ENCODE results near the gene ANKMY1.

The ANKMY1 gene

DNA sequence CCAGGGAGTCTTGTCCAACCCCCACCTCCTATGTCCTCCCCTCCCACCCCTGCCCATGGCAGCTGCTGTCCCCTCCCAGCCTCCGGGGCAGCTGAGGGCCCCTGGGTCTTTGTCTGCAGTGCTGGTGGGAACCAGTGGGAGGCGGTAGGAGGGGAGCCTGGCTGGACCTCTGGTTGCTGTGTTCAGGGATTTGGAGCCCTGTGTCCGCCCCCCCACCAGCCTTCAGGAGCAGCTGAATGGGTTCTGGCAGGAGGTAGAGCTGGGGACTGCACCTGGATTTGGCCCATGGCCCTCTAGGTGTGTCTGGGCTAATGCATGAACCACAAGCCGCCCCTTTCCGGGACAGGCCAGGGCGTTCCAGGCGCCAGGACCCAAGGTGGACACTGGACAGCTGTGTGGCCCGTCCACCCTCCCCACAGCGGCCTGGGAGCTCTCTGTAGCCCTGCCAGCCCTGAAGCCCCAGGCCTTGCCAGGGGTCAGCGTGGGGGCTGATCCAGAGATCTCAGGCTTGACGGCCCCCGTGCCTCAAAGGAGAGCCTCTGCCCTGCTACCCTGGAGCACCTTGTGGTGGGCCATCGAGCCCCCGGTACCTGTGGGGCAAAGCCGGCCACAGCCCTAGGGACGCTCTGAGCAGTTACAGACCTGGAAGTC is 96.9 kb downstream of the ANKMY1 start:
- H3K4me3 ChIP-seq (replicated peaks; ENCODE audit: low read depth, low read length), result no peak overlapping the region
- no peak for DNase-seq (ENCODE audit: low read depth)
- TF ChIP-seq, protein P1, sequence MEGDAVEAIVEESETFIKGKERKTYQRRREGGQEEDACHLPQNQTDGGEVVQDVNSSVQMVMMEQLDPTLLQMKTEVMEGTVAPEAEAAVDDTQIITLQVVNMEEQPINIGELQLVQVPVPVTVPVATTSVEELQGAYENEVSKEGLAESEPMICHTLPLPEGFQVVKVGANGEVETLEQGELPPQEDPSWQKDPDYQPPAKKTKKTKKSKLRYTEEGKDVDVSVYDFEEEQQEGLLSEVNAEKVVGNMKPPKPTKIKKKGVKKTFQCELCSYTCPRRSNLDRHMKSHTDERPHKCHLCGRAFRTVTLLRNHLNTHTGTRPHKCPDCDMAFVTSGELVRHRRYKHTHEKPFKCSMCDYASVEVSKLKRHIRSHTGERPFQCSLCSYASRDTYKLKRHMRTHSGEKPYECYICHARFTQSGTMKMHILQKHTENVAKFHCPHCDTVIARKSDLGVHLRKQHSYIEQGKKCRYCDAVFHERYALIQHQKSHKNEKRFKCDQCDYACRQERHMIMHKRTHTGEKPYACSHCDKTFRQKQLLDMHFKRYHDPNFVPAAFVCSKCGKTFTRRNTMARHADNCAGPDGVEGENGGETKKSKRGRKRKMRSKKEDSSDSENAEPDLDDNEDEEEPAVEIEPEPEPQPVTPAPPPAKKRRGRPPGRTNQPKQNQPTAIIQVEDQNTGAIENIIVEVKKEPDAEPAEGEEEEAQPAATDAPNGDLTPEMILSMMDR (IDR thresholded peaks at IDR 0.05; ENCODE audit: low read length, missing control alignments), result no peak

DNA sequence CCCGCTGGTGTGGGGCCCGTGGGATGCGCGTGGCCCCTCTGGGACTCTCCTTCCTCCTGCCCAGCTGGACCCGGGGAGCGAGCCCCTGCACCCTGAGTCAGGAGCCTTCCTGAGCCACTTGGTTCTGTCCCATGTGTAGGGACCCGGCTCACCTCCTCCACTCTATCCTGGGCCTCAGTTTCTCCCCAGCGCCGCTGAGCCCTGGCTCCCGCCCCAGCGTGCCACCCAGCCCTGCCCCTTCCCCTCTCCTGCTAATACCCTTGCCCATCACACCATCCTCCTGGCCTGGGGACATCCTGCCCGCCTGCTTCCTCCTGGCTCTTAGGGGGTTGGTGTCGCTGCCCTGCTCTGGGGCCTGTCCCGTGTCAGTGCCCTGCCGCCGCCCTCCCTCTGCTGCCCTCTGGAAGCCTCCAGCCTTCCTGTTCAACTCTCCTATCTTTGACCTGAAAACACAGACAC is 97.5 kb downstream of the ANKMY1 start:
- DNase-seq (ENCODE audit: low read depth), result no peak
- TF ChIP-seq, protein P1 (IDR thresholded peaks at IDR 0.05; ENCODE audit: low read length, missing control alignments), result no peak

DNA sequence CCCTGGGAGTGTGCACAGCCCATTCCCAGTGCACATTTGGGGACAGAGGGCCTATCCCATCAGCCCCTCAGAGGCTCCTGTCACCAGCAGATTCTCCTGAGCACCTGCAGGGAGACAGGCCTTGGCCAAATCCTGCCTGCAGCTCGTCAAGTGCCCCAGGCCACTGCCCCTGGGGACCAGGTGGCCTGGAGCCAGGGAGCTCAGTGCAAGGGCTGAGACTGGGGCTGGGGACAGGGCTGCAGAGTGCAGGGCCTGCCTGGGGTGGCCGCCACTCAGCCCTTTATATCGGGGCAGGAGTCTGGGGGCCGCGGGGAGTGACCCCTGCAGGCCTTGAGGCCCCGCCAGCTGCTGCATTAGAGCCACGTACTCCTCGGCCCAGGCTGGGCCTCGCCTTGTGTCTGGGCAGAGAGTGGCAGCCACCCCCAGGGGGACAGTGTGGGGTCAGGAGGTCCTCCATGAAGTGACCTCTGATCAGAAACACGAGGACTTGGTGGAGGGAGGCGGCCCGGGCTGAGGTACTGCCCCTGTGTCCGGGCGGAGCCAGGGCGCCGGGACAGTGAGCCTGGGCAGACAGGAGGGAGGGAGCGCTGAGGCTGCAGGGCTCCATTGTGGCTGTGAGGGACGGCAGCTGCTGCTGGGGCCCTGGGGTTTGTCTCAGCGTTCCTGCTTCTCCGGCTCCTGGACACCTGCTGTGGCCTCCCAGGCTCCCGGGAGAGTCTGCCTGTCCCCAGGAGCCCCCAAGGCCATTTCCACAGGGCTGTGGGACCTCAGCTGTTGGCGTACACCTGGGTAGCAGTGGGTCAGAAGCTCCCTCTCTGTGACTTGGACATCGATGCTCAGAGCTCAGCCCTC is 98.2 kb downstream of the ANKMY1 start:
- DNase-seq (ENCODE audit: low read depth), result no peak
- H3K4me3 ChIP-seq (replicated peaks; ENCODE audit: low read depth, low read length), result no peak overlapping the region
- TF ChIP-seq, protein P1 (IDR thresholded peaks at IDR 0.05; ENCODE audit: low read length, missing control alignments), result no peak

More for the DNA sequence above, 97.5 kb downstream of the ANKMY1 start:
- no peak overlapping the region for H3K4me3 ChIP-seq (replicated peaks; ENCODE audit: low read depth, low read length)

DNA sequence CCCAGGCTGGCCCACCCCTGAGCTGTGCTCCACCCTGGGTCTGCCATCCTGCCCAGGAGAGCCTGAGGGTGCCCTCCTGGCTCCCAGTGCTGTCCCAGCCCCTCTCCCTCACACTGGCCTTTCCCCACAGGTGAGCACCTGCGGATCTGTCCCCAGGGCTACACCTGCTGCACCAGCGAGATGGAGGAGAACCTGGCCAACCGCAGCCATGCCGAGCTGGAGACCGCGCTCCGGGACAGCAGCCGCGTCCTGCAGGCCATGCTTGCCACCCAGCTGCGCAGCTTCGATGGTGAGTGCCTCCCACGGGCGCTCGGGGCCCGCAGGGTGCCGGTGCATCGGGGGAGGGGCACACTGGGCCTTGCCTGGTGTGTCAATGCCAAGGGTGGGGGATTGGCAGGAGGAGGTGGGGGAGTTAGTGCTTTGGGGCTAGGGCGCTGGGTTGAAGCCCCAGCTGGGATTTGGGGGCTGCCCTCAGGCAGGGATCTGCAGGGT is 98.8 kb downstream of the ANKMY1 start:
- no peak for DNase-seq (ENCODE audit: low read depth)
- H3K4me3 ChIP-seq (replicated peaks; ENCODE audit: low read depth, low read length), result no peak overlapping the region
- TF ChIP-seq, protein P1 (IDR thresholded peaks at IDR 0.05; ENCODE audit: low read length, missing control alignments), result no peak

DNA sequence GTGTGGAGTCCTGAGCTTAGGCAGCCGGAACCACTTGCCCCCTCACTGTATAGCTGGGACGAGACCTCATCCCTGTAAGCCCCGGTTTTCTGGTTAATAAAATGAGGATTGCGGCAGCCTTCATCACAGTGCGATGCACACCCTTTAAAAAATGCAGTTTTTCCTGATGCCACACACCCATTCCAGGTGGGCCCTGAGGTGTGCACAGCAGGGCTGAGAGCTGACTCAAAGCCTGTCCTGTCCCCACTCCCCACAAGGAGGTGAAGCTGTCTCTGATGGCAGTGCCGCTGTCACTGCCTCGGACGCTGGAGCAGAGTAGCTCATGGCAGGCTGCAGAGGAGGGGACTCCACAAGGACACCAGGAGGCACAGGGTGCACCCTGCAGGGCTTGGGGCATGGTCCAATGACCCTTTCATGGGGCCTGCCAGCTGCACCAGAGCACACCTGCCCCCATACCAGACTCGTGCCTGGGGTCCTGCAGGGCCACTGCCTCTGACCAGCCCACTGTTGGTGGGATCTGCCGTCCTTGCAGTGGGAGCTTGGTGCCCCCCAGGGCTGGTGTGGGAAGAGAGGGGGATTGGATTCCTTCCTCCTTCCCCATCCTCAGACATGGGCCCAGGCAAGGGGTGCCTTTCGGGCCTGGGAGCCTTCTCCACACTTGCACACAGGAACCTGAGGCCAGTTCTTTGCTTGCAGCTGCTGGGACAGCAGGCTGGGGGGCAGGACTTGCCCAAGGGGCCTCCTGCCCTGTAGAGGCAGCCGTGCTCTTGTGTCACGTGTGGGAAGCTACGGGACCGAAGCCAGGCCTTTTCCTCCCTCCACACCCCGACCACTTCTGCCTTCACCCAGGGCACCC is 99.5 kb downstream of the ANKMY1 start:
- H3K4me3 ChIP-seq (replicated peaks; ENCODE audit: low read depth, low read length), result no peak overlapping the region
- TF ChIP-seq, protein P1 (IDR thresholded peaks at IDR 0.05; ENCODE audit: low read length, missing control alignments), result no peak
- no peak for DNase-seq (ENCODE audit: low read depth)

DNA sequence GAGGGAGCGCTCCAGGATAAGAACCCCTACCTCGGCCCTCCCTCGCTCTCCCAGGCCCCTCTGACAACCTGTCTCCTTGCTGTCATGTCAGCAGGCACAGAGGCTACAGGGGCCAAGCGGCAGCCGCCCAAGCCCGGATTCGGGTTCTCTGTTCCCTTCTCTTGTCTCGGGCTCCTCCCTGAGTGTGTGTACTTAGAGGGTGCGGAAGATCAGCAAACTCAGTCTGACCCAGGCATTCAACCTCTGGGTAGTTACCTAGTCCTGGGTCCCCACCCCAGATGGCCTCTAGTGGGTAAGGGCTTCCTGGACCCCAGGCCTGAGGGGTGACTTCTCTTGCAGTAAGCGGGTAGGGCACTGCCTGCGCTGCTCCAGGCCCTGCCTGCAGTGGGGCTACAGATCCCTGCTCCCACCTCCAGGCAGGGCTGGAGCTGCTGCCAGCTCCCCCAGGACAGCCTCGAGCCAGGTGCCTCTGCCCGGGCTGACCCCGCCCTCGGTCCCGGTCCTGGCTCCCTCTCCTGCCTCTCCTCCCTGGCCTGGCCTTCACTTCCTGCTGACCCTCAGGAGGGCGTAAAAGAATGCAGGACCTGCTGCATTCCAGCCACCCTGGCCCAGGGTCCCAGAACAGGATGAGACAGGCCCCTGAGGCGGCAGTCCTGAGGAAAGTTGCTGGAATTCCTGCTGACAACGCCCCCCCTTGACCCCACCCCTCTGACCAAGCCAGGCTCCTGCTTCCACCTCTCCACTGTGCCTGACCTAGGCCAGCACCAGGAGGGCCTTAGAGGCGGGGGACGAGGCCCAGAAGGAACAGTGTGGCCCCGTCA is 100.4 kb downstream of the ANKMY1 start:
- no peak overlapping the region for H3K4me3 ChIP-seq (replicated peaks; ENCODE audit: low read depth, low read length)
- TF ChIP-seq, protein P1 (IDR thresholded peaks at IDR 0.05; ENCODE audit: low read length, missing control alignments), result no peak
- DNase-seq (ENCODE audit: low read depth), result no peak
